Gastrocnemius medialis (tissue), 4 donors: ENCODE data around the gene GPR183. TPM values are rescaled to one million over a fixed set of nuclear protein-coding genes. Genes with fewer than 3 reads are reported as not detected.

Experiments used
- ATAC-seq, 2 donors: fragments of 150-250 bp; one replicate each; pipeline ENCODE4 v1.9.1; 2016
- DNase-seq, 2 donors: peaks; one replicate each; pipeline ENCODE4 v3.0.0-alpha.2; 2019
- H3K27ac ChIP-seq, 4 donors: fragments of 200-600 bp; sonication (generic); 1 replicate in 1 of 4; 2 replicates in 3 of 4; pipeline ENCODE4 v1.5.1; 2016 to 2018; ENCODE audit warnings: mild to moderate bottlenecking in 2 of 4, moderate library complexity in 1 of 4
- H3K27me3 ChIP-seq, 3 donors: fragments of 200-600 bp; sonication (generic) in 2 of 3; 1 replicate in 1 of 3; 2 replicates in 2 of 3; pipeline versions ENCODE4 v1.5.1 to v1.6.0; 2016 to 2019; ENCODE audit warnings: mild to moderate bottlenecking in 1 of 3, moderate library complexity in 1 of 3
- H3K36me3 ChIP-seq, 2 donors: fragments of 200-600 bp; sonication (generic) in 1 of 2; one replicate each; pipeline ENCODE4 v1.5.1; 2017 to 2018
- H3K4me1 ChIP-seq, 2 donors: fragments of 200-600 bp; sonication (generic) in 1 of 2; one replicate each; pipeline ENCODE4 v1.5.1; 2016 to 2017; ENCODE audit warnings: mild to moderate bottlenecking in 2 of 2
- H3K4me3 ChIP-seq, 4 donors: fragments of 200-600 bp; sonication (generic) in 3 of 4; 1 replicate in 1 of 4; 2 replicates in 3 of 4; pipeline ENCODE4 v1.5.1; 2016 to 2019; ENCODE audit warnings: mild to moderate bottlenecking in 2 of 4
- H3K9me3 ChIP-seq, 3 donors: fragments of 200-600 bp; sonication (generic) in 2 of 3; 1 replicate in 1 of 3; 2 replicates in 2 of 3; pipeline ENCODE4 v1.5.1; 2016 to 2019
- POLR2A ChIP-seq, 2 donors: fragments of 450-650 bp; IDR thresholded peaks; one replicate each; pipeline ENCODE4 v1.6.1; 2017; ENCODE audit warnings: antibody characterized with exemption in 2 of 2, mild to moderate bottlenecking in 2 of 2, moderate library complexity in 2 of 2
- in situ Hi-C, 4 donors: fragments of 200-750 bp; cut with MboI; loops; one replicate each; pipeline versions ENCODE4 v1.15.0 to v1.8.0; 2017; ENCODE audit warnings: low sequenced_read_pairs in 4 of 4
- intact Hi-C: fragments of 100-400 bp; cut with DNase I; formaldehyde crosslinking; loops from one replicate; pipeline ENCODE4 v1.15.1; 2023; ENCODE audit warnings: low total_unique reads
- total RNA-seq, 4 donors: library from RNA; depleted of rRNA; stranded (reverse); fragments of >200 nt; gene quantifications; one replicate each; pipeline versions ENCODE4 v1.1.0 to v1.2.3, GENCODE V29; 2016
- TF ChIP-seq, protein P1 (sequence below), 5 experiments: fragments of 450-650 bp in 3 of 5; fragments of 200-600 bp in 2 of 5; sonication (generic) in 2 of 5; IDR thresholded peaks in 4 of 5; conservative IDR thresholded peaks in 1 of 5; 1 replicate in 4 of 5; 2 replicates in 1 of 5; pipeline ENCODE4 v1.5.1; 2016 to 2019; ENCODE audit warnings: antibody characterized with exemption in 5 of 5, mild to moderate bottlenecking in 3 of 5, moderate library complexity in 3 of 5

The GPR183 gene
- total RNA-seq, 4 donors from 2014 or later = 0.49 to 3.4 (median 2.5) TPM

DNA sequence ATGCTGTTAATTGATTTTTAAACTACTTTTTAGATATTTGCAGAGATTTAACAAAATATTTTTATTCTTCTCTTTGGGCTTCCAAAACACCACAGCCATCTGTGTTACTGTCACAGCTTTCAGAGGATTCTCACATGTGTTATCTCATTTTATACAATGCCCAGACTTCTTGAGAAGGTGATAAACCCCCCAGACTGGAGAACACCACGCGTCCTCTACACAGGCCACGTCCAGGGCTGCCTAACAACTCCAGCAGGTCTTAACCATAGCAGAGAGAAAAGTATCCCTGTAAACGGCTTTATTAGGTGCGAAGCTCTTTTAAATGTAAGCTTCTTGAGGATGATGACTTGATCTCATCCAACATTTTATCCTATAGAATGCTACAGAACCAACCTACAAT is 2.0 kb downstream of the GPR183 start:
- no peak for DNase-seq
- intact Hi-C loops (no loop called here), in situ Hi-C loops (no loop called here)
- TF ChIP-seq, protein P1, sequence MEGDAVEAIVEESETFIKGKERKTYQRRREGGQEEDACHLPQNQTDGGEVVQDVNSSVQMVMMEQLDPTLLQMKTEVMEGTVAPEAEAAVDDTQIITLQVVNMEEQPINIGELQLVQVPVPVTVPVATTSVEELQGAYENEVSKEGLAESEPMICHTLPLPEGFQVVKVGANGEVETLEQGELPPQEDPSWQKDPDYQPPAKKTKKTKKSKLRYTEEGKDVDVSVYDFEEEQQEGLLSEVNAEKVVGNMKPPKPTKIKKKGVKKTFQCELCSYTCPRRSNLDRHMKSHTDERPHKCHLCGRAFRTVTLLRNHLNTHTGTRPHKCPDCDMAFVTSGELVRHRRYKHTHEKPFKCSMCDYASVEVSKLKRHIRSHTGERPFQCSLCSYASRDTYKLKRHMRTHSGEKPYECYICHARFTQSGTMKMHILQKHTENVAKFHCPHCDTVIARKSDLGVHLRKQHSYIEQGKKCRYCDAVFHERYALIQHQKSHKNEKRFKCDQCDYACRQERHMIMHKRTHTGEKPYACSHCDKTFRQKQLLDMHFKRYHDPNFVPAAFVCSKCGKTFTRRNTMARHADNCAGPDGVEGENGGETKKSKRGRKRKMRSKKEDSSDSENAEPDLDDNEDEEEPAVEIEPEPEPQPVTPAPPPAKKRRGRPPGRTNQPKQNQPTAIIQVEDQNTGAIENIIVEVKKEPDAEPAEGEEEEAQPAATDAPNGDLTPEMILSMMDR (IDR thresholded peaks at IDR 0.05 in 4 of 5, conservative IDR thresholded peaks at IDR 0.05 in 1 of 5) = no peak
- TF ChIP-seq POLR2A (IDR thresholded peaks at IDR 0.05) = no peak
- H3K4me3 ChIP-seq = peak overlapping the region in 1 of 4 donors; percentile 17
- H3K36me3 ChIP-seq = no peaks in the 10 kb centered on the region
- peaks cover under 1 to 6% of the 10 kb centered on the region in 2 donors for H3K4me1 ChIP-seq
- H3K27ac ChIP-seq = no peak overlapping the region
- H3K27me3 ChIP-seq = no peaks in the 10 kb centered on the region
- ATAC-seq = no peak
- H3K9me3 ChIP-seq = no peaks in the 10 kb centered on the region

DNA sequence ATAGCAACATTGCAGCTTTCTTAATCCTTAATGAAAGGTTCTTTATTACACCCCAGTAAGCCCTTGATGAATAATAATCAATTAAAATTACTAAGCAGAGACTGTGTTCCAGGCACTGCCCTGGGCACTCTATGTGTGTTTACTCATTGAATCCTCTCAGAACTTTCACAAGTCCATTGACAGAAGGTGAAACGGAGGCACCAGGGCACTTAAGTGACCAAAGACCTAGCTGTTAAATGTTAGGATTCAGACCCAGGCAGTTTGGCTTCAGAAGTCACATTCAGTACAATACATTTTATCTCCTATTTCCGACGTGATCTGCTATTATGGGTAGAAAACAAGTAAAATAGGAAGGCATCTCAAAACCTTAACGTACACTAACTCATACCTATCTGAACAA is 2.7 kb downstream of the GPR183 start:
- no peak overlapping the region for H3K4me3 ChIP-seq
- no peak overlapping the region for H3K27ac ChIP-seq
- peaks cover 0 to 6% of the 10 kb centered on the region in 2 donors for H3K4me1 ChIP-seq
- in situ Hi-C loops = no loop called here
- TF ChIP-seq, protein P1 (IDR thresholded peaks at IDR 0.05 in 4 of 5, conservative IDR thresholded peaks at IDR 0.05 in 1 of 5) = no peak
- TF ChIP-seq POLR2A (IDR thresholded peaks at IDR 0.05) = no peak
- H3K36me3 ChIP-seq = no peaks in the 10 kb centered on the region
- no peak for ATAC-seq
- H3K9me3 ChIP-seq = no peaks in the 10 kb centered on the region
- no peaks in the 10 kb centered on the region for H3K27me3 ChIP-seq
- intact Hi-C loops = no loop called here
- DNase-seq = no peak

DNA sequence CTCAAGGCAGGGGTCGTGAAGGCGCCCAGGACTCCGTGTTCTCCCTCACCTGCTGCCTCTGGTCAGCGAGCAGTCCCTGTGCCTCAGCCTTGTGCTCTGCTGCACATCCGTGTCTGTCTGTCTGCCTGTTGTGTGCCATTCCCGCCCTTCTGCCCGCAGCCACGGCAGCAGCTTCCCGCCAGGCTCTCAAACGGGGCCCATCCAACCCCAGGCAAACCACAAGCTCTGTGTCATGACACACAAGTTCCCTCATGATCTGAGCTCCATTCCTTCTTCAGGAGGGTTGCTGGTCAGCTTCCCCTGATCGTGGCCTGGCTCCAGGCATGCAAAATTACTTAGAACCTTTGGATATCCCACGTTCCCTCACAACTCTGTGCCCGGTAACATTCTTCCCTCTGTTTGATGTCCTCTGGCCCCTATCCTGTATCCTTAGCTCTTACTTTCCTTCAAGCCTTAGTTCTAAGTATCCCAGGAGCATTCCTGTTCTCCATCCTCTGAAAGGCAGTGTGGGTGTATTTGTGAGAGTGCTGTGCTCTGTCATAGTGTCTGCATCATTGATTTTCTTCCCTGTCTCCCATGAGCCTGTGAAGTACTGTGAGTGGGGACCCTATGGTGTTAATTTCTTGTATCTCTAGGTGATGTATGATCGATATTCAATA is 3.2 kb downstream of the GPR183 start:
- TF ChIP-seq POLR2A (IDR thresholded peaks at IDR 0.05) = peak in 1 of 2 donors; percentile 17
- TF ChIP-seq, protein P1 (IDR thresholded peaks at IDR 0.05 in 4 of 5, conservative IDR thresholded peaks at IDR 0.05 in 1 of 5) = no peak
- in situ Hi-C loops (no loop called here), intact Hi-C loops (no loop called here)
- no peak for ATAC-seq
- H3K36me3 ChIP-seq = no peaks in the 10 kb centered on the region
- peak overlapping the region in 1 of 4 donors; percentile 5 for H3K27ac ChIP-seq
- DNase-seq = no peak
- no peaks in the 10 kb centered on the region for H3K9me3 ChIP-seq
- H3K4me1 ChIP-seq = peaks cover 0 to 6% of the 10 kb centered on the region in 2 donors
- H3K27me3 ChIP-seq = no peaks in the 10 kb centered on the region
- no peak overlapping the region for H3K4me3 ChIP-seq

DNA sequence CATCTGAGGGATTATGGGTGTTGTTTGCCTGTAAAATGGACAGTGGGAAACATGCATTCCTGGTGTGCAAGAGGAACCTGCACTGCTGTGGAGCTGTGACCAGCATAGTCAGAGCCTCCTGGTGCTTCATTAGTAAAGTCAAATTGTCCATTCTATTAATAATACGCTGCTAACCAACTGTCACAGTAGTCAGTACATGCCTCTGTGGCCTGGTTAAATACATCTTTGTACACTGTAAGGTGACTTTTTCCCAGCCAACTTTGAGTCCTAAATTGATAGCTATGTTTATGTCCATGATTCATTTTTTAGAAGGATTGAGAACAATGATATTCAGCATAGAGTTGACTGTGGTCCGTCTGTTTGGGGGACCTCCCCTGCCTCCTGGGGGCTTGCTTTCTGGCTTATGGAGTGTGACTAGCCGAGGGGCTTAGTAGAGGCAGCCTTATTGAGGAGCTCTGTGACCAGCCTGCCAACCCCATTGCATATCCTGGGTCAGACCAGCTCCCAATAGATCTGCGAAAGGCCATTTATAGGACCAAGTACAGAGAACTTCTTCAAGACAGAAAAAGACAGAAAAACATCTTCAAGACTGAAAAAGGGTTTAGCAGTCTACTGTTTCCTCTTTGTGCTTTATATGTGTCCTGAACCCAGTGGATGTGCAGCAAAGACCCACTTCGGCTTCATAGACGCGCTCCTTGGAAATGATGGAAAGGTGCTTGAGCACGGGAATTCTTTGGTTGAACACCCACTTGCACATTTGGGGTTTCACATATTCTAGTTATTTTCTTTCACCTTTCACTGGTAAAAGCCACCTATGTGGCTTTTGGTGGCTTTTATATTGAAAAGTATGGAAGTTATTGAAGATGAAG is 4.3 kb downstream of the GPR183 start:
- Histone ChIP-seq H3K4me3 (no peak overlapping the region), H3K4me1 (peaks cover 0 to 3% of the 10 kb centered on the region in 2 donors), H3K9me3 (no peaks in the 10 kb centered on the region), H3K27ac (no peak overlapping the region), H3K36me3 (no peaks in the 10 kb centered on the region), H3K27me3 (no peaks in the 10 kb centered on the region)
- intact Hi-C loops = no loop called here
- in situ Hi-C loops = no loop called here
- TF ChIP-seq, protein P1 (IDR thresholded peaks at IDR 0.05 in 4 of 5, conservative IDR thresholded peaks at IDR 0.05 in 1 of 5) = no peak
- TF ChIP-seq POLR2A (IDR thresholded peaks at IDR 0.05) = no peak
- no peak for DNase-seq
- ATAC-seq = no peak
